Measurements from ENCODE around the gene AMER2.
A peak's percentile ranks its signal among the peaks of the same experiment; 100 is the strongest.

AMER2 gene

GRCh38 chr13:25171517-25172302, at the start of gene AMER2:
AMER2 (minus strand) TSS chr13:25172288; CDS start chr13:25171619, 669 bp downstream.
- no peak for DNase-seq

- peak; percentile 54 for DNase-seq
Measured at GRCh38 chr13:25218019-25218418, 45.9 kb upstream of the AMER2 start.

GRCh38 chr13:25217023-25217885, 45.2 kb upstream of the AMER2 start:
- no peak for DNase-seq

GRCh38 chr13:25215253-25215575, 43.1 kb upstream of the AMER2 start:
- no peak for DNase-seq

- no peak for DNase-seq
Measured at GRCh38 chr13:25214491-25215252, 42.6 kb upstream of the AMER2 start.

- no peak for DNase-seq
Measured at GRCh38 chr13:25213715-25214114, 41.6 kb upstream of the AMER2 start.

- no peak for DNase-seq
Measured at GRCh38 chr13:25210842-25211569, 38.9 kb upstream of the AMER2 start.

GRCh38 chr13:25207291-25207810, 35.3 kb upstream of the AMER2 start:
- no peak for DNase-seq

- no peak for DNase-seq
Measured at GRCh38 chr13:25204863-25205262, 32.8 kb upstream of the AMER2 start.

- no peak for DNase-seq
Measured at GRCh38 chr13:25203127-25203740, 31.1 kb upstream of the AMER2 start.

- DNase-seq, result no peak
Measured at GRCh38 chr13:25200783-25201182, 28.7 kb upstream of the AMER2 start.

- no peak for DNase-seq
Measured at GRCh38 chr13:25198647-25199046, 26.6 kb upstream of the AMER2 start.

GRCh38 chr13:25196971-25197370, 24.9 kb upstream of the AMER2 start:
- no peak for DNase-seq

GRCh38 chr13:25192936-25193335, 20.8 kb upstream of the AMER2 start:
- no peak for DNase-seq

- DNase-seq, result no peak
Measured at GRCh38 chr13:25192489-25192888, 20.4 kb upstream of the AMER2 start.

GRCh38 chr13:25192052-25192451, 20.0 kb upstream of the AMER2 start:
- DNase-seq, result no peak

GRCh38 chr13:25190771-25191170, 18.7 kb upstream of the AMER2 start:
- DNase-seq, result no peak

- DNase-seq, result no peak
Measured at GRCh38 chr13:25190256-25190655, 18.2 kb upstream of the AMER2 start.

GRCh38 chr13:25187596-25187995, 15.5 kb upstream of the AMER2 start:
- no peak for DNase-seq

- DNase-seq, result no peak
Measured at GRCh38 chr13:25186187-25186586, 14.1 kb upstream of the AMER2 start.

GRCh38 chr13:25181597-25181996, 9.5 kb upstream of the AMER2 start:
- DNase-seq, result no peak
